Ascending aorta (tissue), 2 donors: ENCODE results near the gene TRPV5. TPM values are rescaled to one million over a fixed set of nuclear protein-coding genes. Genes with fewer than 3 reads are reported as not detected.

ENCODE experiments used
- DNase-seq, 2 donors: peaks; one replicate each; pipeline ENCODE4 v3.0.0-alpha.2; 2019; ENCODE audit warnings: low spot score in 2 of 2
- H3K27ac ChIP-seq, 2 donors: fragments of 200-600 bp; sonication (generic); one replicate each; pipeline ENCODE4 v1.5.1; 2016 to 2017; ENCODE audit warnings: mild to moderate bottlenecking in 1 of 2
- H3K27me3 ChIP-seq: fragments of 200-600 bp; sonication (generic); one replicate; pipeline ENCODE4 v1.5.1; 2017
- H3K36me3 ChIP-seq, 2 donors: fragments of 200-600 bp; sonication (generic); one replicate each; pipeline ENCODE4 v1.5.1; 2016
- H3K4me1 ChIP-seq, 2 donors: fragments of 200-600 bp; sonication (generic); one replicate each; pipeline ENCODE4 v1.5.1; 2016 to 2017; ENCODE audit warnings: mild to moderate bottlenecking in 1 of 2
- H3K4me3 ChIP-seq, 2 donors: fragments of 200-600 bp; sonication (generic); one replicate each; pipeline ENCODE4 v1.5.1; 2016 to 2017; ENCODE audit warnings: mild to moderate bottlenecking in 1 of 2
- H3K9me3 ChIP-seq, 2 donors: fragments of 200-600 bp; sonication (generic); one replicate each; pipeline ENCODE4 v1.5.1; 2016
- intact Hi-C: fragments of 100-400 bp; cut with DNase I; formaldehyde crosslinking; loops from one replicate; pipeline ENCODE4 v1.15.1; 2023
- total RNA-seq: library from RNA; depleted of rRNA; stranded (reverse); fragments of >200 nt; gene quantifications from one replicate; pipeline ENCODE4 v1.1.0, GENCODE V29; 2016
- TF ChIP-seq, protein P1 (sequence below), 3 experiments: fragments of 200-600 bp in 2 of 3; fragments of 450-650 bp in 1 of 3; sonication (generic) in 2 of 3; IDR thresholded peaks; one replicate each; pipeline ENCODE4 v1.5.1; 2016 to 2019; ENCODE audit warnings: antibody characterized with exemption in 3 of 3, mild to moderate bottlenecking in 1 of 3, moderate library complexity in 1 of 3

The TRPV5 gene
- total RNA-seq, 1 donor from 2014 or later: not detected

DNA sequence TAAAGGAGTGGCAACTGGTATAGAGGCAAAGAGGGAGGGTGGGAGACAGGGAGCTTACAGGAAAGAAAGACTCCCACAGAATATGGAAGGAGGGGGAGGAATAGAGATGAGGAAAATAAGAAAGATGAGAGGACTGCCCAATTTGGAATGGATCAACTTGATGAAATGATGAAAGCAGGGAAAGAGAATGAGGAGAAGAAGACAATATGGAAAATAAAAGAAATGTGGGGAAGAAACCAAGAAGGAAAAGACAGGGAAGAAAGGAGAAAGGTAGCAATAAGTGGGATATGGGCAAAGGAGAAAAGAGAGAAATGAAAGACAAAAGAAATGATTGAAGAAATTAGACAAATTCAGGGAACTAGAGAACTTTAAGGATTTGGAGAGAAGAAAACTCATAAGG is 25.7 kb upstream of the TRPV5 start:
- intact Hi-C loops: no loop called here
- H3K36me3 ChIP-seq: no peaks in the 10 kb centered on the region
- H3K4me1 ChIP-seq: no peaks in the 10 kb centered on the region
- no peak overlapping the region for H3K4me3 ChIP-seq
- DNase-seq: no peak
- no peaks in the 10 kb centered on the region for H3K27me3 ChIP-seq
- H3K9me3 ChIP-seq: peaks cover 0 to 6% of the 10 kb centered on the region in 2 donors
- H3K27ac ChIP-seq: no peak overlapping the region
- TF ChIP-seq, protein P1, sequence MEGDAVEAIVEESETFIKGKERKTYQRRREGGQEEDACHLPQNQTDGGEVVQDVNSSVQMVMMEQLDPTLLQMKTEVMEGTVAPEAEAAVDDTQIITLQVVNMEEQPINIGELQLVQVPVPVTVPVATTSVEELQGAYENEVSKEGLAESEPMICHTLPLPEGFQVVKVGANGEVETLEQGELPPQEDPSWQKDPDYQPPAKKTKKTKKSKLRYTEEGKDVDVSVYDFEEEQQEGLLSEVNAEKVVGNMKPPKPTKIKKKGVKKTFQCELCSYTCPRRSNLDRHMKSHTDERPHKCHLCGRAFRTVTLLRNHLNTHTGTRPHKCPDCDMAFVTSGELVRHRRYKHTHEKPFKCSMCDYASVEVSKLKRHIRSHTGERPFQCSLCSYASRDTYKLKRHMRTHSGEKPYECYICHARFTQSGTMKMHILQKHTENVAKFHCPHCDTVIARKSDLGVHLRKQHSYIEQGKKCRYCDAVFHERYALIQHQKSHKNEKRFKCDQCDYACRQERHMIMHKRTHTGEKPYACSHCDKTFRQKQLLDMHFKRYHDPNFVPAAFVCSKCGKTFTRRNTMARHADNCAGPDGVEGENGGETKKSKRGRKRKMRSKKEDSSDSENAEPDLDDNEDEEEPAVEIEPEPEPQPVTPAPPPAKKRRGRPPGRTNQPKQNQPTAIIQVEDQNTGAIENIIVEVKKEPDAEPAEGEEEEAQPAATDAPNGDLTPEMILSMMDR (IDR thresholded peaks at IDR 0.05): no peak

DNA sequence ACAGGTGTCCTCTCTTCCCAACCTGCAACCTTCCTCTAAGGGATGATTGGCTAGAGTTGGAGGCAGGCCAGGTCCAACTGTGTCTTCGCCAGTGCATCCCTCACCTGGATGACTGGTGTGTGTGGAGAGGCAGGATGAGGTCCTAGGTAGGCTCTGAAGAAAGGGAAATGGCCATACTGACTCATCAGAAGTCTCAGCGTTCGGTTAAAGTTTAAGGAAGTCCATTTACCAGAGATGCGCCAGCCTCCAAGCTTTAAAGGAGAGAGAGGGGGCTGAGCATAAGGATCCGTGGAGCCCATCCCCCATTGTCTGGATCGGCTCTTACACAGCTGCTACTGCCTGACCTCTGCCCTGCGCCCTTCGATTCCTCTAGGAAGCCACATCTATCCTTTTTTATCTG is 24.2 kb upstream of the TRPV5 start:
- Histone ChIP-seq H3K27me3 (no peaks in the 10 kb centered on the region), H3K27ac (no peak overlapping the region), H3K36me3 (no peaks in the 10 kb centered on the region), H3K9me3 (peaks cover 0 to 6% of the 10 kb centered on the region in 2 donors), H3K4me1 (no peaks in the 10 kb centered on the region), H3K4me3 (no peak overlapping the region)
- TF ChIP-seq, protein P1 (IDR thresholded peaks at IDR 0.05): no peak
- DNase-seq: no peak
- intact Hi-C loops: no loop called here

DNA sequence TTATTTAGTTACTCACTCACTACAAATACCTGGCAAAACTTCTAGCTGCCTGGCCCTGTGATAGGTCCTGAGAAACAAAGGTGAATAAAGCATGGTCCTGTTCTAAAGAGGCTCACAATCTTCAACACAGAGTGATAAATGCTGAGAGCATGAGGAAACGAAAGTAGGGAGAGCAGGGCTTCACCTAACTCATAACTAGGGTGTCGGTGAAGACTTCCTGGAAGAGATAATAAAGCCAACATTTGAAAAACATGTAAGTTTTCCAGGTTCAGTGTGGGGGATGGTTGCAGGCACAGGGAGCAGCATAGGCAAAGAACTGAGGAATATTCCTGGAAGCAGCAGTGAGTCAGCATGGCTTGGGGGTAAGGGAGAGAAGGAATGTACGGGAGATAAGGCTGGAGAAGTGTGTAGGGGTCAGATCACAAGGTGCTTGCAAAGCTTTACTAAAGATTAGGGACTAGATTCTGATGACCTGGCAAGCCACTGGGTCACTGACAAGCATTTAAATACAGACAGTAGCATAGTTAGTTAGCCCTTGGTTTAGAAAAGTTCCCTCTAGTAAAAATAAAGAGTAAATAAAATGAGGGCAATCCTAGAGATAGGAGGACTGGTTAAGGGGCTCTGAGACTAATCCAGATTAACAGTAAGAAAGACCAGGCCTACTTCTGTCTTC is 23.5 kb upstream of the TRPV5 start:
- Histone ChIP-seq H3K36me3 (no peaks in the 10 kb centered on the region), H3K9me3 (peaks cover 0 to 6% of the 10 kb centered on the region in 2 donors), H3K4me1 (no peaks in the 10 kb centered on the region), H3K4me3 (no peak overlapping the region), H3K27ac (no peak overlapping the region), H3K27me3 (no peaks in the 10 kb centered on the region)
- intact Hi-C loops: no loop called here
- DNase-seq: no peak
- TF ChIP-seq, protein P1 (IDR thresholded peaks at IDR 0.05): no peak

DNA sequence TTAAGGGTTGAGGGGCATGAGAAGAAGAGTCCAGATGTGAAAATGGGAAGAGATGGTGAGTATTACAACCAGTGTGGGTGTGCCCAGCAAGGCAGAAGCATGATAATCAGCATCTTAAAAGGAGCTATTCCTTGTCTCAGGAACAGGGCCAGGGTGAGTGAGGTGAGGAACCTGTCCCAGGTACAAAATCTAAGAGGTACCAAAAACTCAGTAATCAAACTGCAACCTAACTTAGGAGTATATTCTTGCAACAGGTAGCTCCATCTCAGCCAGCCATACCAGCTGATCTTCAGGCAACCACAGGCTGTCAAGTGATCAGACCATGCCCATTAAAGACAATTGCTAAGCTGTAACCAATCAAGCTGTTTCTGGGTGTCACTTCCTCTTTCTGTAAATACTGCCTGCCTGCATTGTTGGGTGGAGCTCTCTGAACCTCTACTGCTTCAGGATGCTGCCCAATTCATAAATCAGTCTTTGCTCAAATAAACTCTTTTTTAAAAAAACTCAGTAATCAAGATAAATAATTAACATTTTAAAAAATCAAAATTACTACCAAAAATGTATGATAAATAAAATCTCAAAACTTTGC is 21.2 kb upstream of the TRPV5 start:
- no peak for DNase-seq
- no peak overlapping the region for H3K27ac ChIP-seq
- H3K36me3 ChIP-seq: no peaks in the 10 kb centered on the region
- TF ChIP-seq, protein P1 (IDR thresholded peaks at IDR 0.05): no peak
- no peak overlapping the region for H3K4me3 ChIP-seq
- intact Hi-C loops: no loop called here
- no peaks in the 10 kb centered on the region for H3K4me1 ChIP-seq
- H3K27me3 ChIP-seq: no peaks in the 10 kb centered on the region
- H3K9me3 ChIP-seq: peaks cover 0 to 6% of the 10 kb centered on the region in 2 donors

DNA sequence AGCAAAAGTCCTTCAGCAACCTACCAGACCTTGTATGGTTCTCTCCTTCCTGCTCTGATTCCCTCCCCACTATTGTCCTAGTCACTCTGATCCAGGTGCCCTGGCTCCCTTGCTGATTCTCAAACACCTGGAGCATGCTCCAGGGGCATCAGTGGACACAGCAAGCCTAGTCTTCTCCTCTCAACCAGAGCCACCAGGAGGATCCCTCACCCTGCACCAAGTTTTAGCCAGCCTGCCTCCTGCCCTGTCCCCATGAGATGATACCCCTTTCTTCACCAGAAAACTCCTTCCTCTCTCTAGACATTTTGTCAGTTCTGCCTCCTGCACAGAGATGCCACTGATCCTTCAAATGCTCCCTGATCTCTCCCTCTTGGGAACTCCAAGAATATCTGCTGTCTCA is 16.7 kb upstream of the TRPV5 start:
- TF ChIP-seq, protein P1 (IDR thresholded peaks at IDR 0.05): no peak

More for the DNA sequence above, 16.7 kb upstream of the TRPV5 start:
- Histone ChIP-seq H3K27me3 (no peaks in the 10 kb centered on the region), H3K36me3 (no peaks in the 10 kb centered on the region), H3K4me1 (no peaks in the 10 kb centered on the region), H3K27ac (no peak overlapping the region), H3K4me3 (no peak overlapping the region), H3K9me3 (peaks cover 0 to under 1% of the 10 kb centered on the region in 2 donors)
- intact Hi-C loops: no loop called here
- no peak for DNase-seq
